ENCODE measurements around the gene DOCK2.

- no peak for TF ChIP-seq CTCF (IDR thresholded peaks at IDR 0.05; ENCODE audit: low read length)
- no peak for TF ChIP-seq EZH2 (optimal IDR thresholded peaks at IDR 0.05; ENCODE audit: low read depth, low read length)
- TF ChIP-seq EZH2phosphoT487 (IDR thresholded peaks at IDR 0.05; ENCODE audit: low read length): no peak
Observed at GRCh38 chr5:169655353-169655752, 18.3 kb downstream of the DOCK2 start.

Data from MM.1S (cell line).